ENCODE results near the gene CAV3.

DNA sequence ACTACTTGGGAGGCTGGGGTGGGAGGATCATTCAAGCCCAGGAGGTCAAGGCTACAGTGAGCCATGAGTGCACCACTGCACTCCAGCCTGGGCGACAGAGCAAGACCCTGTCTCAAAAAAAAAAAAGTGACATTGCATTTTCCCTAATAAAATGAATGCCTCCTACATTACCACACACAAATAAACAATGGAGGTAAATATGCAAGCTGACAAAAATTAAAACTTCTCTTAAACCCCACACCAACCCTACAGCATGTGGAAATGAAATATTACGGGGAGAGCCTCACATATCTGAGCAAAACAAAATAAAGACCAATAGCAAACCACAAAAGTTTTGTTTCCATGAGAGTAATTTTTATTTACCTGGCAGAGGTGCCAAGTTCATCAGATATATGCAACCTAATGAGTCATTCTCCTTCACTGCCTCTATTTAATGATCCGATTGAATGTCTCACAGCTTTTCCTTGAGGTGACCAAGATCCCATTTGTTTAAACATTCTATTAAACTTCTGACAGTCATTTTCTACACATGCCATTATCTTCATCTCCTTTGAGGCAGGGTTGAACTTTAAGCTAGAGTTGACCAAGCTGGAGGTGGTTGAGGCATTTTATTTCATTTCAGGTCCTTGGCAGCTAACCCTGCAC lies 9.4 kb upstream of the CAV3 start:
- TF ChIP-seq, protein P1, sequence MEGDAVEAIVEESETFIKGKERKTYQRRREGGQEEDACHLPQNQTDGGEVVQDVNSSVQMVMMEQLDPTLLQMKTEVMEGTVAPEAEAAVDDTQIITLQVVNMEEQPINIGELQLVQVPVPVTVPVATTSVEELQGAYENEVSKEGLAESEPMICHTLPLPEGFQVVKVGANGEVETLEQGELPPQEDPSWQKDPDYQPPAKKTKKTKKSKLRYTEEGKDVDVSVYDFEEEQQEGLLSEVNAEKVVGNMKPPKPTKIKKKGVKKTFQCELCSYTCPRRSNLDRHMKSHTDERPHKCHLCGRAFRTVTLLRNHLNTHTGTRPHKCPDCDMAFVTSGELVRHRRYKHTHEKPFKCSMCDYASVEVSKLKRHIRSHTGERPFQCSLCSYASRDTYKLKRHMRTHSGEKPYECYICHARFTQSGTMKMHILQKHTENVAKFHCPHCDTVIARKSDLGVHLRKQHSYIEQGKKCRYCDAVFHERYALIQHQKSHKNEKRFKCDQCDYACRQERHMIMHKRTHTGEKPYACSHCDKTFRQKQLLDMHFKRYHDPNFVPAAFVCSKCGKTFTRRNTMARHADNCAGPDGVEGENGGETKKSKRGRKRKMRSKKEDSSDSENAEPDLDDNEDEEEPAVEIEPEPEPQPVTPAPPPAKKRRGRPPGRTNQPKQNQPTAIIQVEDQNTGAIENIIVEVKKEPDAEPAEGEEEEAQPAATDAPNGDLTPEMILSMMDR (IDR thresholded peaks at IDR 0.05 in 2 of 3, conservative IDR thresholded peaks at IDR 0.05 in 1 of 3; ENCODE audit: control insufficient read depth in 2 of 3, extremely low read depth in 1 of 3, insufficient read depth in 1 of 3, low read depth in 3 of 3, low read length in 3 of 3): no peak
- TF ChIP-seq BACH1 (IDR thresholded peaks at IDR 0.05; ENCODE audit: borderline replicate concordance): no peak
- TF ChIP-seq ZZZ3 (IDR thresholded peaks at IDR 0.05; ENCODE audit: control insufficient read depth, insufficient read length, low read depth): no peak
- TF ChIP-seq, protein P2, sequence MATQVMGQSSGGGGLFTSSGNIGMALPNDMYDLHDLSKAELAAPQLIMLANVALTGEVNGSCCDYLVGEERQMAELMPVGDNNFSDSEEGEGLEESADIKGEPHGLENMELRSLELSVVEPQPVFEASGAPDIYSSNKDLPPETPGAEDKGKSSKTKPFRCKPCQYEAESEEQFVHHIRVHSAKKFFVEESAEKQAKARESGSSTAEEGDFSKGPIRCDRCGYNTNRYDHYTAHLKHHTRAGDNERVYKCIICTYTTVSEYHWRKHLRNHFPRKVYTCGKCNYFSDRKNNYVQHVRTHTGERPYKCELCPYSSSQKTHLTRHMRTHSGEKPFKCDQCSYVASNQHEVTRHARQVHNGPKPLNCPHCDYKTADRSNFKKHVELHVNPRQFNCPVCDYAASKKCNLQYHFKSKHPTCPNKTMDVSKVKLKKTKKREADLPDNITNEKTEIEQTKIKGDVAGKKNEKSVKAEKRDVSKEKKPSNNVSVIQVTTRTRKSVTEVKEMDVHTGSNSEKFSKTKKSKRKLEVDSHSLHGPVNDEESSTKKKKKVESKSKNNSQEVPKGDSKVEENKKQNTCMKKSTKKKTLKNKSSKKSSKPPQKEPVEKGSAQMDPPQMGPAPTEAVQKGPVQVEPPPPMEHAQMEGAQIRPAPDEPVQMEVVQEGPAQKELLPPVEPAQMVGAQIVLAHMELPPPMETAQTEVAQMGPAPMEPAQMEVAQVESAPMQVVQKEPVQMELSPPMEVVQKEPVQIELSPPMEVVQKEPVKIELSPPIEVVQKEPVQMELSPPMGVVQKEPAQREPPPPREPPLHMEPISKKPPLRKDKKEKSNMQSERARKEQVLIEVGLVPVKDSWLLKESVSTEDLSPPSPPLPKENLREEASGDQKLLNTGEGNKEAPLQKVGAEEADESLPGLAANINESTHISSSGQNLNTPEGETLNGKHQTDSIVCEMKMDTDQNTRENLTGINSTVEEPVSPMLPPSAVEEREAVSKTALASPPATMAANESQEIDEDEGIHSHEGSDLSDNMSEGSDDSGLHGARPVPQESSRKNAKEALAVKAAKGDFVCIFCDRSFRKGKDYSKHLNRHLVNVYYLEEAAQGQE (IDR thresholded peaks at IDR 0.05; ENCODE audit: low read depth, low read length): no peak
- TF ChIP-seq, protein P3, sequence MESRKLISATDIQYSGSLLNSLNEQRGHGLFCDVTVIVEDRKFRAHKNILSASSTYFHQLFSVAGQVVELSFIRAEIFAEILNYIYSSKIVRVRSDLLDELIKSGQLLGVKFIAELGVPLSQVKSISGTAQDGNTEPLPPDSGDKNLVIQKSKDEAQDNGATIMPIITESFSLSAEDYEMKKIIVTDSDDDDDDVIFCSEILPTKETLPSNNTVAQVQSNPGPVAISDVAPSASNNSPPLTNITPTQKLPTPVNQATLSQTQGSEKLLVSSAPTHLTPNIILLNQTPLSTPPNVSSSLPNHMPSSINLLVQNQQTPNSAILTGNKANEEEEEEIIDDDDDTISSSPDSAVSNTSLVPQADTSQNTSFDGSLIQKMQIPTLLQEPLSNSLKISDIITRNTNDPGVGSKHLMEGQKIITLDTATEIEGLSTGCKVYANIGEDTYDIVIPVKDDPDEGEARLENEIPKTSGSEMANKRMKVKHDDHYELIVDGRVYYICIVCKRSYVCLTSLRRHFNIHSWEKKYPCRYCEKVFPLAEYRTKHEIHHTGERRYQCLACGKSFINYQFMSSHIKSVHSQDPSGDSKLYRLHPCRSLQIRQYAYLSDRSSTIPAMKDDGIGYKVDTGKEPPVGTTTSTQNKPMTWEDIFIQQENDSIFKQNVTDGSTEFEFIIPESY (IDR thresholded peaks at IDR 0.05): no peak
- no peak for TF ChIP-seq POLR2A (IDR thresholded peaks at IDR 0.05; ENCODE audit: low read depth, low read length)
- no peak for TF ChIP-seq TAF1 (IDR thresholded peaks at IDR 0.05; ENCODE audit: borderline replicate concordance, low read depth, low read length)
- TF ChIP-seq CREB1 (IDR thresholded peaks at IDR 0.05; ENCODE audit: low read depth): no peak
